ENCODE measurements around the gene TMEM164.

- TF ChIP-seq, protein P1, sequence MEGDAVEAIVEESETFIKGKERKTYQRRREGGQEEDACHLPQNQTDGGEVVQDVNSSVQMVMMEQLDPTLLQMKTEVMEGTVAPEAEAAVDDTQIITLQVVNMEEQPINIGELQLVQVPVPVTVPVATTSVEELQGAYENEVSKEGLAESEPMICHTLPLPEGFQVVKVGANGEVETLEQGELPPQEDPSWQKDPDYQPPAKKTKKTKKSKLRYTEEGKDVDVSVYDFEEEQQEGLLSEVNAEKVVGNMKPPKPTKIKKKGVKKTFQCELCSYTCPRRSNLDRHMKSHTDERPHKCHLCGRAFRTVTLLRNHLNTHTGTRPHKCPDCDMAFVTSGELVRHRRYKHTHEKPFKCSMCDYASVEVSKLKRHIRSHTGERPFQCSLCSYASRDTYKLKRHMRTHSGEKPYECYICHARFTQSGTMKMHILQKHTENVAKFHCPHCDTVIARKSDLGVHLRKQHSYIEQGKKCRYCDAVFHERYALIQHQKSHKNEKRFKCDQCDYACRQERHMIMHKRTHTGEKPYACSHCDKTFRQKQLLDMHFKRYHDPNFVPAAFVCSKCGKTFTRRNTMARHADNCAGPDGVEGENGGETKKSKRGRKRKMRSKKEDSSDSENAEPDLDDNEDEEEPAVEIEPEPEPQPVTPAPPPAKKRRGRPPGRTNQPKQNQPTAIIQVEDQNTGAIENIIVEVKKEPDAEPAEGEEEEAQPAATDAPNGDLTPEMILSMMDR (IDR thresholded peaks at IDR 0.05) = no peak
- TF ChIP-seq POLR2A (IDR thresholded peaks at IDR 0.05) = no peak
Observed at GRCh38 chrX:110163488-110163887, 160.6 kb downstream of the TMEM164 start.

All from right lobe of liver (tissue), 4 donors.